Measurements from ENCODE around the gene BCL2.

The BCL2 gene

GRCh38 chr18:63326011-63326410, 6.4 kb upstream of the BCL2 start:
- no peak for DNase-seq (ENCODE audit: low read depth in 3 of 3)

- no peak for DNase-seq (ENCODE audit: low read depth in 3 of 3)
Measured at GRCh38 chr18:63325086-63325686, 5.6 kb upstream of the BCL2 start.

- peak in 2 of 3 donors; percentile 26 to 27 for DNase-seq (ENCODE audit: low read depth in 3 of 3)
Measured at GRCh38 chr18:63322908-63323634, 3.5 kb upstream of the BCL2 start.

- no peak for DNase-seq (ENCODE audit: low read depth in 3 of 3)
Measured at GRCh38 chr18:63322206-63322605, 2.6 kb upstream of the BCL2 start.

- no peak for DNase-seq (ENCODE audit: low read depth in 3 of 3)
Measured at GRCh38 chr18:63321291-63321690, 1.7 kb upstream of the BCL2 start.

- DNase-seq (ENCODE audit: low read depth in 3 of 3) = peak in 1 of 3 donors; percentile 30
Measured at GRCh38 chr18:63320975-63321265, 1.4 kb upstream of the BCL2 start.

GRCh38 chr18:63320123-63320974, 780 bp upstream of the BCL2 start:
- DNase-seq (ENCODE audit: low read depth in 3 of 3) = peak in 2 of 3 donors; percentile 71 to 78

GRCh38 chr18:63318889-63319382, 633 bp downstream of the BCL2 start:
- no peak for DNase-seq (ENCODE audit: low read depth in 3 of 3)

GRCh38 chr18:63317982-63318888, 1.3 kb downstream of the BCL2 start:
- DNase-seq (ENCODE audit: low read depth in 3 of 3) = peak; percentile 67 to 81 (median 78)

- no peak for DNase-seq (ENCODE audit: low read depth in 3 of 3)
Measured at GRCh38 chr18:63317556-63317946, 2.0 kb downstream of the BCL2 start.

- no peak for DNase-seq (ENCODE audit: low read depth in 3 of 3)
Measured at GRCh38 chr18:63316612-63317555, 2.7 kb downstream of the BCL2 start.

- no peak for DNase-seq (ENCODE audit: low read depth in 3 of 3)
Measured at GRCh38 chr18:63315876-63316275, 3.7 kb downstream of the BCL2 start.

- DNase-seq (ENCODE audit: low read depth in 3 of 3) = no peak
Measured at GRCh38 chr18:63315131-63315662, 4.4 kb downstream of the BCL2 start.

- no peak for DNase-seq (ENCODE audit: low read depth in 3 of 3)
Measured at GRCh38 chr18:63314062-63314790, 5.3 kb downstream of the BCL2 start.

- DNase-seq (ENCODE audit: low read depth in 3 of 3) = no peak
Measured at GRCh38 chr18:63313396-63313917, 6.1 kb downstream of the BCL2 start.

- no peak for DNase-seq (ENCODE audit: low read depth in 3 of 3)
Measured at GRCh38 chr18:63312737-63313395, 6.7 kb downstream of the BCL2 start.

- no peak for DNase-seq (ENCODE audit: low read depth in 3 of 3)
Measured at GRCh38 chr18:63312019-63312409, 7.6 kb downstream of the BCL2 start.

- no peak for DNase-seq (ENCODE audit: low read depth in 3 of 3)
Measured at GRCh38 chr18:63311118-63312018, 8.2 kb downstream of the BCL2 start.

Data from stimulated activated CD4-positive, alpha-beta T cell treated with anti-CD3 and anti-CD28 coated beads, TNF-alpha, amount 100 ng/mL, for 48 hours (primary cell).